COR-L47 (cell line): ENCODE results near the gene GALNT7.

Experiments used
- DNase-seq: peaks from one replicate; lab custom pipeline; 2025; lab: John Stamatoyannopoulos, UW

Gene GALNT7

DNA sequence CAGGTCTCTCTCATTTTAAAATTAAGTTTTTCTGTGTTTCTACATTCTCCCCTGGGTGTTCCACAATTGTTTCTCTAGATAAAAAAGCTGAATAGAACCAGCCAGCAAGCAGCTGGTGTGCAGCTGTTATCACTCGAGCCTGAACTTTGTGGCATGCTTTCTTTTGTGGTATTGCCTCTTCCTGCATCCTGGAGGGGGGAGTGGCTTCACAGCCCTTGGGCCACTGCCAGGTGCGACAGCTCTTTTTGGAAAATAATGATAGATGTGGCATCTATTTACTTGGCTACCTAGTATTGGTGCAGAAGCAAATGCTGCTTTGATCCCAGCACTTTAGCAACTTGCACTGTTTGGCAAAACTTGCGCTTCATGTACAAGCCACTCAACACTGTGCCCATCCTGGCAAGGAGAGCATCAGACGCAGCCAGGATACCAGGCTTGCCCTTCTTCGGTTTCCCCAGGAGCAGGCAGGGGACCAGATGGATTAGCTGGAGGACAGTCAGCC lies 96.1 kb downstream of the GALNT7 start:
- peak; percentile 87 for DNase-seq

- no peak for DNase-seq
These were observed 97.1 kb downstream of the GALNT7 start for GRCh38 chr4:173265751-173266150.

- DNase-seq, result no peak
These were observed 99.1 kb downstream of the GALNT7 start for GRCh38 chr4:173267711-173268110.

DNA sequence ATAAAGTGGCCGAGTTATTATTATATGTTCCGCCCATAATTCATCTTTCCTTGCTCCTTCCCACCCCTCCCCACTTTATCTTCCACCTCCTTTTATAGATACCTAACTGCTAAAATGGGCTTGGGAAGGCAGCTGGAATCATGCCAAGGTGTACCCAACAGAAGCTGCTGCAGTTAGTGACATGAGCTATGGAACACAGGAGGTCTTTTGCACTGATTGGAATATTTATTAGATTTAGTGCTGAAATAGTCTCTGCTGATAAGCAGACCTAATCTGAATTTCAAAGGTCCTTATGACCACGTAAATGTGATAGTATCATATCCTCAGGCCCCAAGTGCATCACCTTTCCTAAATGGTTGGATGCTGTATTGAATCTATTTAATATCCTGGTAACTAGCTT lies 100.7 kb downstream of the GALNT7 start:
- DNase-seq, result peak; percentile 64

DNA sequence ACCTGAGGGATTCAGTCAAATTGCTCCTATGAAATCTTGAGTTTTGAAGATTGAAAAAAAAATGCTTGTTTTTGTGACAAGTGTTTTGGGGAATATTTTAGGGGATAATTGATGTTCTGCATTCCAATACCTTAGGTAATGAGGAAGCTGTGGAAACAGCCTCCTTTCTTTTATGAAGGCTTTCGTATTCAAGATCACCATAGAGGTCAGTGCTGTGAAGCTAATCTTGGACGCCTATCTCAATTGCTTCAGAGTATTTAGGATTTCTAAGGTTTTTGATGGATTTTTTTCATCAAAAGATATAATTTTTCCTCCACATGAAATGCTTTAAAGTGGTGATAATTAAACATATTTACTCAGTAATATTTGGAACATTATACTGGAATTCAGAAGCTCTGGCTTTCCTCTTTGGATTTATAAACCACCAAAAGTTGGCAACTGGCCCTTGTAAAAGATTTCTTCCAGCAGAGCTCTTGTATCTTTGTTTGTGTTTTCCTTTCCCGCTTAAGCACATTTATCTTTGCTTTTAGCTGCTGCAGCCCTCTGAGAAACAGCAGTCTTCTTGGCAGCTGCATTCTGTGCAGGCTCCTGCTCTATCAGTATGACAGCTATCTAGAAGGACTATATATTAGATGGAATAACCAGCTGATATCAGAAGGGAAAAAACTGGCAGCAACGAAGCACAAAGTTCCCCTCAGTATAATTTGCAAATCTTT lies 101.9 kb downstream of the GALNT7 start:
- DNase-seq, result no peak

DNA sequence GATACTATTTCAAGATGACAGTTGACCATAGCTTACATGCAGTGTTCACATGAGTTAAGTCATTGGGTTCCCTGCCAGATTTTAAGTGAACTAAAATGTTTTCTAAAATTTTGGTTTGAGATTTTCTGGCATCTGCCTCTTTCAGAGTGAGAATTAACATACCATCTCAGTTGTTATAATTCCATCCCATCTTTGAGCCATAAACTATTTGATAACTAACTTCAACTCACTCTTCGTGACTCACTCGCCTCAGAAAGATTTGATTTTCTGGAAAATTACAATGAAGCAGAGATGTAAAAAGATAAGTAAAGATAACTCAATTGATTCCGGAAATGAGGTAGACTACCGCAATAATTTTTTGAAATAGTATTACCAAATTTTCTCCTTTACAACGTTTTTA lies 103.7 kb downstream of the GALNT7 start:
- no peak for DNase-seq

- DNase-seq, result no peak
These were observed 104.4 kb downstream of the GALNT7 start for GRCh38 chr4:173272996-173273395.

- no peak for DNase-seq
These were observed 105.3 kb downstream of the GALNT7 start for GRCh38 chr4:173273941-173274340.

DNA sequence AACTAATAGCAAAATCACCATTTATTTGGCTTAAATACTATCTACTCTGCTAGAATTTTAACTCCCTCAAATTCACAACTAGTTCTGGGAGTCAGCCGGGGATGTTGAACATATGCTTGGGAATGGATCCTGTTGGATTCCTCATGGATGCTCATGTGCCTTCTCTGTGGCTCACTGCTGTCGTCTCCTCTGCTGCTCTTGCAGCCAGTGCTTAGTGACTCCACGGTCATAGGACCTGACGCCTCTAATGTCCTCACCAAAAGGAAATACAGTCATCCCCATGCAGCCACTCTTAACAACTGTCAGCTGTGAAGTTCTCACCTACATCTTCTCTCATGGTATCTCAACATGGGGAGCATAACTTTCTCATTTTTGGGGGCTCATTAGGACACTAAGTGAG lies 106.1 kb downstream of the GALNT7 start:
- no peak for DNase-seq

GRCh38 chr4:173275150-173275549 lies 106.5 kb downstream of the GALNT7 start:
- DNase-seq, result no peak

DNA sequence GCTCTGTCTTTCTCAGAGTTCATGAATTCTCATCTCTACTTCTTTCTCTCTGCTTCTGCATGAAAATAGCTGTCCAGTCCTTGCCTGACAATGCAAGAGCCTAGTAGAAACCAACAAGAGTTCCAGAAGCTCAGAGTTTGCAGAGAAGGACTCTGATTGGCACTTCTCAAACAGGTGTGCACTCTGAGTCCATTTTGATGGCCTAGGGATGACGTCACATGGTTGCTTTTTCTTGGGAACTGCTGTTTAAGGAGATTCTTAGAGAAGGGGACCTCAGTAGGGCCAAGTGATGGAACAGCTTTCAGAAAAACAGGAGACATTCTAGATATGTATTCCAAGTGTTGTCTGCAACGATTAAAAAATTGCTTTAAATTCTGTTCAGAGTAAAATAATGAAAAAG lies 108.7 kb downstream of the GALNT7 start:
- DNase-seq, result no peak

DNA sequence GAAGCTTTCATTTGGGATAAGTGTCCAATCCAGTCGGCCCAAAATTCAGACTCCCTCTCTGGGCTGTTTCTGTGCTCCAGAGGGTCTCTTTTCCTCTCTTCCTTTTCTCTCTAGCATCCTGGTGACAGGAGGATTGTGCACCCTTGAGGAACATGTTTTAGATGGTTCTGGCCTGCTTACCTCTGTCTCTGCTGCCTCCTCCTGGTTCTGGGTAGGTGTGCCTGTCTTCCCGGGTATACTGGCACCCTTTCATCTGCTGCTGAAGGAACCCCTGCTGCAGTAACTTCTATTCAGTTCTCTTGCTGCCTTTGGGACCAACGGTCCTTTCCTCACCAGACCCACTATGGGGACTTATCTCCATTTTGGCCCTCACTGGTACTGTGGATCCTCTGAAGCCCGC lies 112.4 kb downstream of the GALNT7 start:
- DNase-seq, result no peak

DNA sequence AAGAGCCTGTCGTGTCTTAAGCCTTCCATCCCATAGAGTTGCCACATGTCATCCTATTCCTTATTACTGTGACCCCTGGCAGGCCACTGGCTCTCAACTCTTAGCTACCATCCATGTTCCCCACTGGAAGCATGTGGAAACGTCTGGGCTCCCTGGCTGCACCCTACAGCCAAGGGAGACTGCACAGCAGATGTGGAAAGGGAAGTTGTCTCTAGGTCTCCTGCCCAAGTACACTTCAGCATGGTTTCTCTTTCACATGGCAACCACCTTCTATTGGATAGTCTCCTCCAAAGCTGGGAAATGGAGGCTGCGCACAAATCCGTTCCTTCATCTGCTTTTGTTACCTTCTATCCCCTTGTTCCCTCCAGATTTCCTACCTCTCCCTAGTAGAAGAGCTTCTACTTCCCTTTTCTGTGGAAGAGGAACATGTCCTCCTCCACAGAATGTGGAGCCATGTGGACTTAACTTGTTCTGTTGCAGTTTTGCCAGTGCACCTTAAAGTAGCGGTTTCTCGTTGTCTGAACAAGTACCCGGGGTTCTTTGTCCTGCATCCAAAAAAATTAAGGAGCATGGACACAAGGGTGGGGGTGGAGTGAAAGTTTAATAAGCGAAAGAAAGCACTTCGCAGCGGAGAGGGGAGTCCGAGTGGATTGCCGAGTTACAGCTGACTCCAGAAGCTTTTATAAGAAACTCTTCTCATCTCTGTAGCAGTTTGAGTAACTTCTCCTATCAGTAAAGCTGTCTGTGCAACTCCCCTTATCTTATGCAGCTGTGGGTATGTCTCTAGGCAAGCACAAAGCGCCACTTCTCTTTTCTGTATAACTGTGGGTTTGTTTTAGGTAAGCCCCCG lies 113.0 kb downstream of the GALNT7 start:
- DNase-seq, result no peak

- no peak for DNase-seq
These were observed 113.6 kb downstream of the GALNT7 start for GRCh38 chr4:173282256-173282562.

DNA sequence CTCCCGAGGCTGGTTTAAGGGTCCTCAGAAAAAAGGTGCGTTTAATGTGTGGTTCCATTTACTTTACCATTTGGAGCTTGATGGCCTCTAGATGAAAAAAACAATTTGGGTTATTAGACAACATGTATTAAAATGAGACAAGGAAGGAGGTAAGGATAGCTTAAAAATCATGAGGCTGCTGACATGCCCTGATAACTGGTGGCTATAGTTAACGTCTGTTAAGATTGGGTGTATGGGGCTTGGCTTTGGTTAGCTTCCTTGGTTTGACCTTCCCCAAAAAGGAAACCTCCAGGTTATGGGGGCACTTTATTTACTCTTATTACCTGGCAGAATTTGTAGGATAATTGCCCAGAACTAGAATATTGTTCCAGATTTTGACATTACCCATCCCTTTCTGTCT lies 114.0 kb downstream of the GALNT7 start:
- no peak for DNase-seq

- no peak for DNase-seq
These were observed 115.9 kb downstream of the GALNT7 start for GRCh38 chr4:173284463-173284862.

- no peak for DNase-seq
These were observed 118.9 kb downstream of the GALNT7 start for GRCh38 chr4:173287486-173287885.

DNA sequence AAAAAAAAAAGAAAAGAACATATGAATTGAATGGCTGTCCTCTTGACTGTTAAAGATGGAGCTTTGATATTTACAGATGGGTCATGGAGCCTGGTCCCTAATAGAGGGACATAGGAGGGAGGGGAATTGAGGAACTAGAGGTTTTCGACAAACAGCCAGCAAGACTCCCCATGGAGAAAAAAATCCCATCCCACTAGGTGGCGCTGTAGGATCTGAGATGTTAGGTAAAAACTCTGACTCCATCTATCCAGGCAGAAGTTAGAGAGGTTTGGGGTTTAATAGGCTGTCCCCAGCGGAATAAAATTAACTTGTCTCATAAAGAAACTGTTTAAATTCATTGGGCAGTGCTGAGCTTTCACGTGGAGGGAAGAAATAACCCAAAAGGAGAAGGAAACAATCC lies 119.7 kb downstream of the GALNT7 start:
- no peak for DNase-seq

DNA sequence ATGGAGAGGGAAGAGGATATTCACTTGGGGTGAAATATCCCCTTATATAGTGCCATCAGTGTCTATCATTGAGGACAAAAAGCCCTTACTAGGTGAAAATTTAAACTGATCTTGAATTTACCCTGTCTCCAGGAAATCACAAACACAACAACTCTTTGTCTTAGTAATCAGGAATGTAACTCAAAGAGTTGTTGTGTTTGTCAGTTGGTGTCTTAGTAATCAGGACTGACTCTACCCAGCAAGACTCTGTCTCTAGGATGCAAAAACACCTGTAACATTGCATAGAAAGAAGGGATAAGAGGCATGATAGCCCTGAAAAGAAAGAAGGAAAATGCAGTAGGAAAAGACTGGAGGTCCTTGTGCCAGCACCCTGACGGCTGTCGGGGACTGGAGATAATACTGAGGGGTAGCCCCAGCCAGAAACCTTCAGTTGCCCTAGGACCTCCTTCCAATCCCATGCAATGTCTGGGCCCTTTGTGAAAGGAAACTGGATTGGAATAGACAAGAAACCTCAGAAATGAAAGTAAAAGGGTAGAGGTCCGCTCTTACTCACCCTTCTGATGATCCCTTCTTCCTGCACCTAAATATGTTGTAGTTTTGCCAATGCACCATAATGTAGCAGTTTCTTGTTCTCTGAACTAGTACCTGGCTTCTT lies 120.2 kb downstream of the GALNT7 start:
- no peak for DNase-seq

DNA sequence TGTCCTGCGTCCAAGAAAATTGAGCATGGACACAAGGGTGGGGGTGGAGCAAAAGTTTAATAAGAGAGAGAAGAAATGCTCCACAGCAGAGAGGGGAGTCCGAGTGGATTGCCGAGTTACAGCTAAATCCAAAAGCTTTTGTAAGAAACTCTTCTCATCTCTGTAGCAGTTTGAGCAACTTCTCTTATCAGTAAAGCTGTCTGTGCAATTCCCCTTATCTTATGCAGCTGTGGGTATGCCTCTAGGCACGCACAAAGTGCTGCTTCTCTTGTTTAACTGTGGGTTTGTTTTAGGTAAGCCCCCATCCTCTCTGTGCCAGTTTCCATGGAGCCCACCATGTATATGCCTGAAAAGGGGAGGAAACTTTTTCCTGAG lies 120.7 kb downstream of the GALNT7 start:
- DNase-seq, result no peak

DNA sequence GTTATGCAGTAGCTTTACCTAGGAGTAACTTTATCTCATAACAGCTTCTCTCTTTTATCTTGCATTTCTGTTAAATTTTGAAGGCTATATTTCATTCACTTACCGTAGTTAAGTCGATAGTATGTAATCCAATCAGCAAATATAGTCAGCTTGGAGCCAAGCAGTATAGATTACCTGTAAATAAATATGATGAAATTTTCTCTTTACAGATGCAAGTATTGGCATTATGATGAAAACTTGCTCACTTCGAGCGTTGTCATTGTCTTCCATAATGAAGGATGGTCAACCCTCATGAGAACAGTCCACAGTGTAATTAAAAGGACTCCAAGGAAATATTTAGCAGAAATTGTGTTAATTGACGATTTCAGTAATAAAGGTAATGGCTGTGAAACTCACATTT lies 123.3 kb downstream of the GALNT7 start:
- no peak for DNase-seq

GRCh38 chr4:173293663-173294062 lies 125.1 kb downstream of the GALNT7 start:
- no peak for DNase-seq

DNA sequence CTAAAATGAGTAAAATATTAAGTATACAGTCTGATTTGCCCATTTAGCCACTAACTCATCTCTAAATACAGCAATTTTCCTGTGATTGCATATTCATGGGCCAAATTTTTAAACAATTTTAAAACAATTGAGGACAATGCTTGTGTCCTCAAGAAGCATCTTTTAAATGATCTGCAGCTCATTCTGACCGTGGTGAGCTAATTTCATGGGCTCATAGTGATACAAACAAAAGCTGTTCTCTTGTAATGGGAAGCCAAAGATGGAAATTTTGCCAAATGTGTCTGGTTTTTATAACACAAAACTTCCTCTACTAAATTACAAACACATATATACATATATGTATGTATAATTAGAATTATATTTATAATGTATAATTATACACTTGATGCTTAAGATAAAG lies 125.8 kb downstream of the GALNT7 start:
- DNase-seq, result no peak
